Fibroblast of mammary gland (primary cell): Measurements from ENCODE around the gene CLTCL1.

Experiments
- DNase-seq: peaks from one replicate; pipeline ENCODE4 v3.0.0-alpha.2; 2010; ENCODE audit warnings: low read depth
- H3K4me3 ChIP-seq: 2 replicates; pipeline ENCODE4 v1.5.1; 2011; ENCODE audit warnings: low read depth, mild to moderate bottlenecking, low read length, moderate library complexity; ENCODE audit not compliant: control insufficient read depth
- CTCF ChIP-seq: conservative IDR thresholded peaks from 2 replicates; pipeline ENCODE4 v1.5.1; 2011; ENCODE audit warnings: low read depth, low read length, inconsistent platforms; ENCODE audit not compliant: control insufficient read depth, insufficient read depth

Gene CLTCL1

GRCh38 chr22:19196841-19197612 is 94.5 kb downstream of the CLTCL1 start:
- DNase-seq = no peak
- H3K4me3 ChIP-seq = no peak overlapping the region
- TF ChIP-seq CTCF = no peak

- DNase-seq = no peak
These were observed 95.5 kb downstream of the CLTCL1 start for GRCh38 chr22:19195796-19196731.

GRCh38 chr22:19194766-19195536 is 96.6 kb downstream of the CLTCL1 start:
- no peak for DNase-seq
- H3K4me3 ChIP-seq = no peak overlapping the region
- TF ChIP-seq CTCF = no peak

More at GRCh38 chr22:19195796-19196731, 95.5 kb downstream of the CLTCL1 start:
- H3K4me3 ChIP-seq = no peak overlapping the region
- no peak for TF ChIP-seq CTCF

GRCh38 chr22:19193879-19194278 is 97.6 kb downstream of the CLTCL1 start:
- no peak for TF ChIP-seq CTCF
- no peak overlapping the region for H3K4me3 ChIP-seq
- DNase-seq = no peak

GRCh38 chr22:19187716-19188563 is 103.6 kb downstream of the CLTCL1 start:
- no peak for TF ChIP-seq CTCF
- H3K4me3 ChIP-seq = no peak overlapping the region
- DNase-seq = no peak
